NCI-H1694 treated with DMSO at 0.1 percent for 48 hours (cell line): ENCODE results near the gene COA6.

Source experiments
- DNase-seq: peaks from one replicate; lab custom pipeline; 2025; lab: John Stamatoyannopoulos, UW

The COA6 gene

DNA sequence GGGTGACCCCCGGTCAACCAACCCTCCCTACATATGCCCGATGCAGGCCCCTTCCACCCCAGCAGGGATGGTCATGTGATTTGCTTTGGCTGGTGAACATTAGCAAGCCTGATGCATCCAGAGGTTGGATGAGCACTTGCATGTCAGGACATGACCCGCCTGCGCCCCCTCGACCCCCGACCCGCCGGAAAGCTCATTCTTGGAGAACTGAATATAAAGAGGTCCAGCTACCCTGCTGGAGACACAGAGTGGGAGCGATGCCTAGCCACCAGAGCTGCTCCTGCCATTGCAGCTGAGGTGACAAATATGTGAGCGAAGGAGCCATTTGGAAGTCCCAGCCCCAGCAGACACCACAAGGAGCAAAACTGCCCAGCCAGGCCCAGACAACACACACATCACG, 39.6 kb downstream of the COA6 start:
- DNase-seq: no peak

DNA sequence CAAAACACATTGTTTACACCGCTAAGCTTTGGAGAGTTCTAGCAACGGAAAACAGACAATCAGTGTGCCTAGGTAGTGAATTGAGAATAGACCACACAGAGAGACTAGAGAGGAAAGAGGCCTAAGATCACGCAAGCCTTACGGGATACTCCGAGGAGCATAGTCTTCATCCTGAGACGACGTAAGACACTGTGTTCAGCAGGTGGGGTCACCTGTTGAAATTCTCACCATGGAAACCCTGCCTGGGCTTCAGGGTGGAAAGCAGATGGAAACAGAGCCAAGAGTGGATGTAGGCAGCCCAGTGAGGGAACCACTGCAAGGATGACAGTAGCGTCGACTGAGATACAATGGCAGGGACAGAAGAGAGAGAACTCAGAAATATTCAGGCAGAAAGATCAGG, 40.2 kb downstream of the COA6 start:
- no peak for DNase-seq

DNA sequence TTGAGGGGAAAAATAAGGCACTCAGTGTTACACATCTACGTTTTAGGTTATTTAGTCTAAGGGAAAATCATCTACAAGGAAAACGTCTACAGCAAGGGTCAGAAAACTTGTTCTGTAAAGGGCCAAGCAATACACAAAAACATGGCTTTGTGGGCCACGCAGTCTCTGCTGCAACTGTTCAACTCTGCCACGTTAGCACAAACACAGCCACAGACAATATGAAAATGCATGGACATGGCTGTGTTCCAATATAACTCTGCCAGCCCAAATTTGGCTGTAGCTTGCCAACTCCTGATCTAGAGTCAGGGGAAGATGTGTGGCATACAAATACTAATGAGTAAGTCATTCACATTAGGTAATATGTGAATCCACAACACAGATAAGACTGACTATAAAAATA, 40.7 kb downstream of the COA6 start:
- no peak for DNase-seq

DNA sequence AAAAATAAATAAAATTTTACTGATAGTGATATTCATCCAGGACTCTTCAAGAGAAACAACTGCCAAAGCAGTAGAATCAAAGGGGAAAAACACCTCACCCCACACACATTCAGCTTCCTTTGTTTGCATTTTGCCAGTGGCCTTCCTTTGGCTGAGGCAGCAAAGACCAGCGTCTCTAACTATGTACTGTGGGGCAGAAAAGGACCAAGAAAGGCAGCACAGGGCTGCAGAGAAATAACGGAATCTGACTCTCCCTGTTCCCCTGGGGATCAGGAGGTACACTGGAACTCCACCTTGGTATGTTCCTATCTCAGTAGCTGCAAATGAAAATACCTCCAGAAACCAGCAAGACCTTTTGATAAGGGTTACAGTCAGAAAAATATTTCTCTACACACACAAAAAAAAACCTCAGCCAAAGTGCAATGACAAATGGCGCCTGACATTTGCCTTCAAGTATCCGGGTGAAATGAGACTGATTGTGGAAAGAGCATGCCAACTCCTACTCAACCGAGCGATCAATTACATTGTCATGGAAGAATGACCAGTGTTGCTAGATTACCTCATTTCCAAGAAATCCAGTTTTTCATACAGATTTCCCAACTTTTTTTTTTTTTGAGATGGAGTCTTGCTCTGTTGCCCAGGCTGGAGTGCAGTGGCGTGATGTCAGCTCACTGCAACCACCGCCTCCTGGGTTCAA, 54.8 kb downstream of the COA6 start:
- no peak for DNase-seq

DNA sequence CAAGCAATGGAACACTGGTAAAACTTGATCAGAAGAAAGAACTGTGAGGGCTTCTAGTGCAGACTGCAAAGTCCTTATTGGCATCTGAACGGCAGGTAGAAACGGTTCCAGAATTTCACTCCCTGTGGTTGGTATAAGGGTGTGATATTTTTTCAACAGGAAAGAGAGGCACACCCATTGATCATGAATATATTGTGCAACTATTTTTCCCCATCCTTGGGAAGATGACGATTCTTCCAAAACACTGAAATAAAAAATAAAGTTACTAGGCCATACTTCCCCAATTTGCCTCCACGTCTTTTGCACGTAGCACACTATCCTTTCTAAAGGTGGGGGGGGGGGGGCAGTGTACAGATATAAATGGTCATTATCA, 56.2 kb downstream of the COA6 start:
- DNase-seq: no peak

DNA sequence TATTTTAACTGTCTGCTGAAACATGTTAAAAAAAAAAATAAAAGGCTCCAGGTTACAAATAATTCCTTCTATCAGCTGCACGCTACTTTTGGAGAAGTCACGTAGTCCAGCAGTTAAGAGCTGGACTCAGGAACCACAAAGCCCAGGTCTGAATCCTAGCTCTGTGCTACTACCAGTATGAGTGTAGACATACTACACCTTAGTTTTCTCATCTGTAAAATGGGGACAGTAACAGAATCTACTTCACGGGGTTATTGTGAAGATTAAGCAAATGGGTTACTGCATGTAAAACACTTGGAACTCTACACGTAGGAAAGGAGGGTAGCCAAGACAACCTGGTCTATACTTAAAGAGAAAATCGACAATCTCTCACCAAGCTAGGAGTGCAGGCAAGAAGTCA, 57.4 kb downstream of the COA6 start:
- no peak for DNase-seq

DNA sequence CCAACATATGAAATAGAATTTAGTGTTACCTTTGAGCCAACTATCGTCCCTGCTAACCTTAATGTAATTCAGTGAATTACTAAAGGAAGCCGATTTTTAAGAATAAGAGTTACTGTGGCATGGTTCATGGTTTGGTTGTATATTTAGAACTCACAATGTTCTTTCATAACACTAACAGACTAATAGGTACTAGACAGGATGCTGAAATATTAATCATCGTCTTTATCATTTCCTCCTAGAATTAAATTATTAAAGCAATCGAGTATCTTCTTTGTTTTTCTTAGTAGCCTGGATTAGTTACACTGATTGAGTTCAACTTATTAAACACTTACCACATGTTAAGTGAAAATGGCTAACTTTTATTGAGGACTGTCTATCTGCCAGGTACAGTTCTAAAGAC, 58.0 kb downstream of the COA6 start:
- no peak for DNase-seq

DNA sequence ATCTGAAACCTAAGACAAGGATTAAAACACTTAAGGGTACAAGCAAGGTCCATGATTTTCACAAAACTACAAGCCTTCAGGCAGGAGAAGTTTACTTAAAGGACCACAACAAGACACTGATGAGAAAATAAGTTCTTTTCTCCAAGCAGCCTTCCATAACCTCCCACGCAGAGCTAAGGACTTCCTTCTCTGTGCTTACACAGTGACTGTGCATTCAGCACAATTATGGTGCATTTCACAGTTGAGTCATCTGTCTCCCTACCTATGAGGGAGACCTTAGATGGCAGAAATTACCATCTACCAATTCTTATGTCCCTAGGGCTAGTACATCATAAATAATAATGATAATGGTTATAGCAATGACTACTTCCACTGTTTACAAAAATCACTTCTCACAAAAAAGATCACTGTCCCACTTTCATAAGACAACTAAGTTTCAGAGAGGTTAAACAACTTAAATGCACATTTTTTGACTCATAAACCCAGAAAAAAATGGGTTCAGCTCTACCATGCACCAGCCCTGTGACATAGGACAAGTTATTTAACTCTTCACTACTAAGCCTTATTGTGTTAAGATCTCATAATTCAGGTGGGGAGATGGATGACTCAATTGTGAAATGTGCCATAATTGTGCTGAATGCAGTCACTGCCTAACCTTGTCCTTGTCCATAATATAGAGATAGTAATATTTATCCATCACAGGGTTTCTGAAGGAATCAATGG, 60.5 kb downstream of the COA6 start:
- no peak for DNase-seq
